Parathyroid adenoma (tissue), 2 donors: ENCODE data around the gene ULK3.

Experiments
- H2AFZ ChIP-seq: fragments of 300-600 bp; sonication (generic); one replicate; pipeline ENCODE4 v1.7.0; 2017; ENCODE audit warnings: antibody characterized with exemption, mild to moderate bottlenecking
- H3K27ac ChIP-seq: fragments of 300-600 bp; sonication (generic); one replicate; pipeline ENCODE4 v1.7.0; 2017
- H3K27me3 ChIP-seq: fragments of 300-600 bp; sonication (generic); one replicate; pipeline ENCODE4 v1.7.0; 2017; ENCODE audit warnings: low read length; ENCODE audit not compliant: control insufficient read depth, insufficient read depth
- H3K36me3 ChIP-seq: fragments of 300-600 bp; sonication (generic); one replicate; pipeline ENCODE4 v1.7.0; 2017; ENCODE audit warnings: low read length; ENCODE audit not compliant: control insufficient read depth, insufficient read depth
- H3K4me1 ChIP-seq: fragments of 300-600 bp; sonication (generic); one replicate; pipeline ENCODE4 v1.7.0; 2017; ENCODE audit warnings: control low read depth
- H3K4me2 ChIP-seq: fragments of 300-600 bp; sonication (generic); one replicate; pipeline ENCODE4 v1.7.0; 2017; ENCODE audit warnings: low read length
- H3K4me3 ChIP-seq: fragments of 300-600 bp; sonication (generic); one replicate; pipeline ENCODE4 v1.7.0; 2017; ENCODE audit warnings: low read depth, low read length
- H3K79me2 ChIP-seq: fragments of 300-600 bp; sonication (generic); one replicate; pipeline ENCODE4 v1.7.0; 2017; ENCODE audit warnings: control low read depth
- H3K9ac ChIP-seq: fragments of 300-600 bp; sonication (generic); one replicate; pipeline ENCODE4 v1.7.0; 2017; ENCODE audit warnings: mild to moderate bottlenecking
- H3K9me3 ChIP-seq: fragments of 300-600 bp; sonication (generic); one replicate; pipeline ENCODE4 v1.7.0; 2017; ENCODE audit warnings: low read length; ENCODE audit not compliant: control insufficient read depth
- CTCF ChIP-seq: fragments of 300-600 bp; sonication (generic); IDR thresholded peaks from one replicate; pipeline ENCODE4 v1.7.0; 2017; ENCODE audit warnings: antibody characterized with exemption, mild to moderate bottlenecking
- donor health status: primary hyperparathyroidism.

The ULK3 gene

GRCh38 chr15:74827614-74828013 lies 15.3 kb downstream of the ULK3 start:
- H3K4me2 ChIP-seq = no peak overlapping the region
- H3K27me3 ChIP-seq = no peaks in the 10 kb centered on the region
- H2AFZ ChIP-seq = no peak overlapping the region
- peaks cover 17% of the 10 kb centered on the region for H3K4me1 ChIP-seq
- no peaks in the 10 kb centered on the region for H3K9me3 ChIP-seq
- H3K79me2 ChIP-seq = no peaks in the 10 kb centered on the region
- no peak overlapping the region for H3K9ac ChIP-seq
- H3K36me3 ChIP-seq = no peaks in the 10 kb centered on the region
- H3K4me3 ChIP-seq = no peak overlapping the region
- TF ChIP-seq CTCF = no peak
- H3K27ac ChIP-seq = no peak overlapping the region

GRCh38 chr15:74826921-74827320 lies 16.0 kb downstream of the ULK3 start:
- TF ChIP-seq CTCF = no peak

GRCh38 chr15:74826364-74826819 lies 16.6 kb downstream of the ULK3 start, which contains the start of gene CPLX3:
Gene CPLX3 (plus strand): TSS chr15:74826627. CDS start chr15:74826704, 77 bp downstream.
- H3K79me2 ChIP-seq = no peaks in the 10 kb centered on the region
- no peak within 1 kb of the TSS for H3K4me3 ChIP-seq
- H3K36me3 ChIP-seq = no peaks in the 10 kb centered on the region
- no peaks in the 10 kb centered on the region for H3K9me3 ChIP-seq
- peak within 1 kb of the TSS; percentile 46 for H2AFZ ChIP-seq
- H3K4me2 ChIP-seq = no peak within 1 kb of the TSS
- no peak within 1 kb of the TSS for H3K27ac ChIP-seq
- H3K4me1 ChIP-seq = peaks cover 7% of the 10 kb centered on the region
- no peaks in the 10 kb centered on the region for H3K27me3 ChIP-seq
- no peak within 1 kb of the TSS for H3K9ac ChIP-seq
- TF ChIP-seq CTCF = no peak

More at GRCh38 chr15:74826921-74827320, 16.0 kb downstream of the ULK3 start:
- no peaks in the 10 kb centered on the region for H3K36me3 ChIP-seq
- H3K79me2 ChIP-seq = no peaks in the 10 kb centered on the region
- no peak overlapping the region for H3K27ac ChIP-seq
- H3K4me3 ChIP-seq = no peak overlapping the region
- peaks cover 11% of the 10 kb centered on the region for H3K4me1 ChIP-seq
- no peaks in the 10 kb centered on the region for H3K27me3 ChIP-seq
- no peak overlapping the region for H3K4me2 ChIP-seq
- H2AFZ ChIP-seq = no peak overlapping the region
- H3K9ac ChIP-seq = no peak overlapping the region
- no peaks in the 10 kb centered on the region for H3K9me3 ChIP-seq

- no peaks in the 10 kb centered on the region for H3K79me2 ChIP-seq
- TF ChIP-seq CTCF = no peak
- H3K9ac ChIP-seq = no peak overlapping the region
- no peak overlapping the region for H3K4me3 ChIP-seq
- no peak overlapping the region for H3K4me2 ChIP-seq
- H3K27ac ChIP-seq = no peak overlapping the region
- H3K4me1 ChIP-seq = peaks cover 6% of the 10 kb centered on the region
- H3K36me3 ChIP-seq = no peaks in the 10 kb centered on the region
- H2AFZ ChIP-seq = peak overlapping the region; percentile 46
- H3K9me3 ChIP-seq = no peaks in the 10 kb centered on the region
- H3K27me3 ChIP-seq = no peaks in the 10 kb centered on the region
Observed at GRCh38 chr15:74825866-74826265, 17.1 kb downstream of the ULK3 start.

GRCh38 chr15:74824976-74825375 lies 18.0 kb downstream of the ULK3 start:
- Histone ChIP-seq H3K36me3 (no peaks in the 10 kb centered on the region), H3K4me3 (no peak overlapping the region), H3K4me1 (peaks cover 6% of the 10 kb centered on the region), H3K27me3 (no peaks in the 10 kb centered on the region), H3K9me3 (no peaks in the 10 kb centered on the region), H3K79me2 (no peaks in the 10 kb centered on the region), H3K4me2 (no peak overlapping the region), H3K9ac (no peak overlapping the region), H3K27ac (no peak overlapping the region), H2AFZ (no peak overlapping the region)
- no peak for TF ChIP-seq CTCF
